WTC11 (cell line): Measurements from ENCODE around the gene SMARCD1. TPM values are rescaled to one million over a fixed set of nuclear protein-coding genes. Genes with fewer than 3 reads are reported as not detected.

ENCODE experiments used
- ATAC-seq: fragments of 200-7000 bp; cut with Tn5 transposase; 2 replicates; pipeline ENCODE4 v1.10.0; 2021; ENCODE audit warnings: mild to moderate bottlenecking, moderate library complexity
- CTCF ChIA-PET: fragments of 300-600 bp; sonication (Branson Sonifier 250); formaldehyde crosslinking; loops from one replicate; lab custom pipeline; 2021; ENCODE audit warnings: antibody characterized with exemption; lab: Charles Lee
- POLR2A ChIA-PET: fragments of 350-600 bp; sonication (Branson Sonifier 250); formaldehyde crosslinking; loops from one replicate; lab custom pipeline; 2021; ENCODE audit warnings: antibody characterized with exemption; lab: Charles Lee
- DNase-seq: peaks from one replicate; pipeline ENCODE4 v3.0.0; 2021; ENCODE audit warnings: low spot score
- H3K27ac Mint-ChIP-seq: 2 replicates; pipeline ENCODE4 v1.8.0; 2021; ENCODE audit warnings: mixed read lengths
- H3K27me3 Mint-ChIP-seq: 2 replicates; pipeline ENCODE4 v1.8.0; 2021; ENCODE audit warnings: low read depth, mild to moderate bottlenecking, moderate library complexity, mixed read lengths
- H3K36me3 Mint-ChIP-seq: 2 replicates; pipeline ENCODE4 v1.8.0; 2021; ENCODE audit warnings: mixed read lengths
- H3K4me1 Mint-ChIP-seq: 2 replicates; pipeline ENCODE4 v1.8.0; 2022; ENCODE audit warnings: mixed read lengths
- H3K4me3 Mint-ChIP-seq: 2 replicates; pipeline ENCODE4 v1.8.0; 2021; ENCODE audit warnings: mild to moderate bottlenecking, moderate library complexity, mixed read lengths
- H3K9me3 Mint-ChIP-seq: 2 replicates; pipeline ENCODE4 v1.8.0; 2021; ENCODE audit warnings: mixed read lengths
- CBFB ChIP-seq: sonication (generic); formaldehyde crosslinking; IDR thresholded peaks from 2 replicates; pipeline ENCODE4 v1.8.1; 2022; ENCODE audit warnings: mild to moderate bottlenecking, low read depth, missing genetic modification reagents
- CTCF ChIP-seq: fragments of 200-600 bp; IDR thresholded peaks from 2 replicates; pipeline ENCODE4 v1.8.0; 2022; ENCODE audit warnings: antibody characterized with exemption
- E2F5 ChIP-seq: sonication (generic); formaldehyde crosslinking; IDR thresholded peaks from 2 replicates; pipeline ENCODE4 v1.8.1; 2022; ENCODE audit warnings: mild to moderate bottlenecking, moderate library complexity, missing genetic modification reagents
- FOXP1 ChIP-seq: sonication (generic); formaldehyde crosslinking; IDR thresholded peaks from 2 replicates; pipeline ENCODE4 v1.8.0; 2022; ENCODE audit warnings: missing genetic modification reagents, mild to moderate bottlenecking, moderate library complexity, borderline replicate concordance
- GABPB1 ChIP-seq: sonication (generic); formaldehyde crosslinking; IDR thresholded peaks from 2 replicates; pipeline ENCODE4 v1.8.1; 2023; ENCODE audit warnings: mild to moderate bottlenecking, missing genetic modification reagents
- HMGXB4 ChIP-seq: sonication (generic); formaldehyde crosslinking; IDR thresholded peaks from 2 replicates; pipeline ENCODE4 v1.8.1; 2023; ENCODE audit warnings: mild to moderate bottlenecking, moderate library complexity, missing genetic modification reagents
- MYBL2 ChIP-seq: sonication (generic); formaldehyde crosslinking; IDR thresholded peaks from 2 replicates; pipeline ENCODE4 v1.8.1; 2023; ENCODE audit warnings: mild to moderate bottlenecking, moderate library complexity, missing genetic modification reagents
- PREB ChIP-seq: sonication (generic); formaldehyde crosslinking; IDR thresholded peaks from 2 replicates; pipeline ENCODE4 v1.8.1; 2022; ENCODE audit warnings: mild to moderate bottlenecking, missing genetic modification reagents, moderate library complexity, borderline replicate concordance
- SMAD4 ChIP-seq: sonication (generic); formaldehyde crosslinking; IDR thresholded peaks from 2 replicates; pipeline ENCODE4 v1.8.0; 2022; ENCODE audit warnings: mild to moderate bottlenecking, missing genetic modification reagents
- TEAD1 ChIP-seq: sonication (generic); formaldehyde crosslinking; IDR thresholded peaks from 2 replicates; pipeline ENCODE4 v1.8.0; 2022; ENCODE audit warnings: mild to moderate bottlenecking, missing genetic modification reagents
- ZNF317 ChIP-seq: sonication (generic); formaldehyde crosslinking; IDR thresholded peaks from 2 replicates; pipeline ENCODE4 v1.8.1; 2023; ENCODE audit warnings: low read depth, mild to moderate bottlenecking, moderate library complexity, missing genetic modification reagents, borderline replicate concordance
- ZNF396 ChIP-seq: fragments of 250-450 bp; sonication (Bioruptor Pico); IDR thresholded peaks from 2 replicates; pipeline ENCODE4 v1.8.0; 2021; ENCODE audit warnings: mild to moderate bottlenecking, moderate library complexity, borderline replicate concordance
- ZNF512 ChIP-seq: sonication (generic); formaldehyde crosslinking; IDR thresholded peaks from 2 replicates; pipeline ENCODE4 v1.8.1; 2022; ENCODE audit warnings: missing genetic modification reagents, borderline replicate concordance
- total RNA-seq: library from RNA; stranded (reverse); gene quantifications from 3 replicates; pipeline ENCODE4 v1.2.3, GENCODE V29; 2021

SMARCD1 gene
- total RNA-seq, 1 experiment from 2014 or later, result 165 TPM

GRCh38 chr12:50110127-50110761 is 25.1 kb downstream of the SMARCD1 start:
- TF ChIP-seq PREB (CRISPR knock-in tag), result 0 out of 2 replicates have a peak, but pooled peaks have one; percentile 53
- peak; percentile 40; the same call in 1 of the 2 replicates for TF ChIP-seq GABPB1
- TF ChIP-seq ZNF396 (CRISPR knock-in tag), result no peak
- H3K4me3 Mint-ChIP-seq, result peak overlapping the region; percentile 27; the same call in 1 of the 2 replicates
- CTCF ChIA-PET, result interaction anchor here (0.5 to 4.8 kb wide), 30 partner anchors 8 to 1154 kb away, joined by 3 to 165 read pairs (median 10); partner anchors contain the start of genes CERS5, GPD1, LIMA1 and SMARCD1

GRCh38 chr12:50110762-50111351 is 25.7 kb downstream of the SMARCD1 start:
- Mint-ChIP-seq H3K9me3 (no peaks in the 10 kb centered on the region), H3K27ac (peak overlapping the region; percentile 89), H3K4me3 (peak overlapping the region; percentile 76), H3K36me3 (no peaks in the 10 kb centered on the region)
- TF ChIP-seq ZNF317 (CRISPR knock-in tag), result no peak
- TF ChIP-seq CBFB (CRISPR knock-in tag), result no peak
- no peak for TF ChIP-seq HMGXB4 (CRISPR knock-in tag)
- no peak for TF ChIP-seq TEAD1
- TF ChIP-seq FOXP1 (CRISPR knock-in tag), result no peak
- no peak for TF ChIP-seq SMAD4 (CRISPR knock-in tag)
- TF ChIP-seq ZNF512, result no peak
- no peak for TF ChIP-seq E2F5
- TF ChIP-seq CTCF, result no peak
- no peak for TF ChIP-seq MYBL2
- TF ChIP-seq, all 79 proteins: peak for 0
- DNase-seq (peak; percentile 53), ATAC-seq (no peak)
- CTCF ChIA-PET, result interaction anchor here (0.6 to 4.8 kb wide), 43 partner anchors 9 to 847 kb away, joined by 3 to 165 read pairs (median 7); partner anchors contain the start of genes CERS5, GPD1, LIMA1 and SMARCD1
- POLR2A ChIA-PET, result interaction anchor here (1.5 to 4.2 kb wide), 5 partner anchors 10 to 173 kb away, joined by 3 to 50 read pairs (median 12); partner anchors contain the start of genes CERS5, LIMA1 and SMARCD1
- no peaks in the 10 kb centered on the region for H3K27me3 Mint-ChIP-seq
- H3K4me1 Mint-ChIP-seq, result peaks cover 19% of the 10 kb centered on the region

More at GRCh38 chr12:50110127-50110761, 25.1 kb downstream of the SMARCD1 start:
- Mint-ChIP-seq H3K36me3 (no peaks in the 10 kb centered on the region), H3K27me3 (no peaks in the 10 kb centered on the region), H3K27ac (peak overlapping the region; percentile 89), H3K4me1 (peaks cover 19% of the 10 kb centered on the region), H3K9me3 (no peaks in the 10 kb centered on the region)
- ATAC-seq (no peak), DNase-seq (no peak)
- POLR2A ChIA-PET, result interaction anchor here (1.5 to 4.2 kb wide), 4 partner anchors 9 to 57 kb away, joined by 3 to 50 read pairs (median 13); partner anchors contain the start of genes CERS5 and SMARCD1
